Progenitor cell of endocrine pancreas (in vitro differentiated cells): ENCODE measurements around the gene TMEM44. TPM values are rescaled to one million over a fixed set of nuclear protein-coding genes. Genes with fewer than 3 reads are reported as not detected.

Source experiments
- DNase-seq: peaks from one replicate; pipeline ENCODE4 v3.0.0; 2021; ENCODE audit warnings: low spot score; ENCODE audit not compliant: unreplicated experiment
- H3K27ac Mint-ChIP-seq: 2 replicates; pipeline ENCODE4 v1.8.0; 2021; ENCODE audit warnings: mild to moderate bottlenecking, moderate library complexity, mixed read lengths
- H3K27me3 Mint-ChIP-seq: 2 replicates; pipeline ENCODE4 v1.8.0; 2021; ENCODE audit warnings: mixed read lengths
- H3K36me3 Mint-ChIP-seq: 2 replicates; pipeline ENCODE4 v1.8.0; 2022; ENCODE audit warnings: mixed read lengths; ENCODE audit not compliant: insufficient read depth
- H3K4me1 Mint-ChIP-seq: 2 replicates; pipeline ENCODE4 v1.8.0; 2021; ENCODE audit warnings: low read depth, mixed read lengths
- H3K4me3 Mint-ChIP-seq: 2 replicates; pipeline ENCODE4 v1.8.0; 2021; ENCODE audit warnings: low read depth, mild to moderate bottlenecking, moderate library complexity, mixed read lengths
- H3K9me3 Mint-ChIP-seq: 2 replicates; pipeline ENCODE4 v1.8.0; 2021; ENCODE audit warnings: low read depth, mixed read lengths
- total RNA-seq: library from RNA; stranded (reverse); gene quantifications from 2 replicates; pipeline ENCODE4 v1.2.1, GENCODE V29; 2021
- TF ChIP-seq, protein P1 (sequence below): fragments of 200-600 bp; sonication (generic); IDR thresholded peaks from one replicate; pipeline ENCODE4 v1.5.0; 2021; ENCODE audit warnings: antibody characterized with exemption, mild to moderate bottlenecking; ENCODE audit not compliant: unreplicated experiment

Gene TMEM44
- total RNA-seq, 1 donor from 2014 or later: 44.7 TPM

DNA sequence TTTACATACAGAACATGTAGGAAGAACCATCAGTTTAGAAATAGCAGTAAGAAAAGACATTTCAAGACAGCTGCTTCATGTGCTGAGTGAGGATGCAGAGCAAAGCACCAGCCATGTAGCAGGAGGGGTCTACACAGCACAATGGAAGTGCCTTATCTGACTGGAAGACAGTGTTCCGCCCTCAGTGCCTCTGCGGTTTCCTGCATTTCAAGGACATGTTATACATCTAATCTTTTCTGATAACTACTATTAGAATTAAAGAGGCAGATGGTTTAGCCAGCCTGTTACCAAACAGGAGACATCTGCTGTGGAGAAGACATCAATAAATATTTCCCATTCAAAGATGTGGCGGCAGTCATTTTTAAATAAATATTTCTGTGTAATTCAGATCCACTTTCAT lies 28.2 kb upstream of the TMEM44 start:
- no peak overlapping the region for H3K27ac Mint-ChIP-seq
- TF ChIP-seq, protein P1, sequence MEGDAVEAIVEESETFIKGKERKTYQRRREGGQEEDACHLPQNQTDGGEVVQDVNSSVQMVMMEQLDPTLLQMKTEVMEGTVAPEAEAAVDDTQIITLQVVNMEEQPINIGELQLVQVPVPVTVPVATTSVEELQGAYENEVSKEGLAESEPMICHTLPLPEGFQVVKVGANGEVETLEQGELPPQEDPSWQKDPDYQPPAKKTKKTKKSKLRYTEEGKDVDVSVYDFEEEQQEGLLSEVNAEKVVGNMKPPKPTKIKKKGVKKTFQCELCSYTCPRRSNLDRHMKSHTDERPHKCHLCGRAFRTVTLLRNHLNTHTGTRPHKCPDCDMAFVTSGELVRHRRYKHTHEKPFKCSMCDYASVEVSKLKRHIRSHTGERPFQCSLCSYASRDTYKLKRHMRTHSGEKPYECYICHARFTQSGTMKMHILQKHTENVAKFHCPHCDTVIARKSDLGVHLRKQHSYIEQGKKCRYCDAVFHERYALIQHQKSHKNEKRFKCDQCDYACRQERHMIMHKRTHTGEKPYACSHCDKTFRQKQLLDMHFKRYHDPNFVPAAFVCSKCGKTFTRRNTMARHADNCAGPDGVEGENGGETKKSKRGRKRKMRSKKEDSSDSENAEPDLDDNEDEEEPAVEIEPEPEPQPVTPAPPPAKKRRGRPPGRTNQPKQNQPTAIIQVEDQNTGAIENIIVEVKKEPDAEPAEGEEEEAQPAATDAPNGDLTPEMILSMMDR: no peak
- H3K36me3 Mint-ChIP-seq: peaks cover 33% of the 10 kb centered on the region
- H3K9me3 Mint-ChIP-seq: no peaks in the 10 kb centered on the region
- no peak for DNase-seq
- no peaks in the 10 kb centered on the region for H3K4me1 Mint-ChIP-seq
- no peak overlapping the region for H3K4me3 Mint-ChIP-seq
- no peaks in the 10 kb centered on the region for H3K27me3 Mint-ChIP-seq

DNA sequence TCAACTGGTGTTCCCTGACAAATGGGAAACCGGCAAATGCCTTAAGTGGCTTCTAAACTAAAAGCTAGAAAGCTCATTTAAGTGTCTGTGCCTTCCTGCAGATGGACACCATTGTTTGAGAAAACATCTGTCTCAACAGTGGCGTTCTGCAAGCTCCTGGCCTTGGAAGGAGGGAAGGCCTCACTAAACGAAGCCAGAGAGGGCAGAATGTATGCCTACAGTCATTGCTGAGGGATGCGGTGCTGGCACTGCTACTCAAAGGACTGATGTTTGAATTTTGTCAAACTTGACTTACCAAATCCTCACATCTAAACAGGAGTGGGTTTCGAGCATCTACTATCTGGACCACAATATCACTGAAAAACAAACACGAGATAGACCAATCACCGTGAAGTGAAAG lies 26.6 kb upstream of the TMEM44 start:
- peaks cover 28% of the 10 kb centered on the region for H3K36me3 Mint-ChIP-seq

DNA sequence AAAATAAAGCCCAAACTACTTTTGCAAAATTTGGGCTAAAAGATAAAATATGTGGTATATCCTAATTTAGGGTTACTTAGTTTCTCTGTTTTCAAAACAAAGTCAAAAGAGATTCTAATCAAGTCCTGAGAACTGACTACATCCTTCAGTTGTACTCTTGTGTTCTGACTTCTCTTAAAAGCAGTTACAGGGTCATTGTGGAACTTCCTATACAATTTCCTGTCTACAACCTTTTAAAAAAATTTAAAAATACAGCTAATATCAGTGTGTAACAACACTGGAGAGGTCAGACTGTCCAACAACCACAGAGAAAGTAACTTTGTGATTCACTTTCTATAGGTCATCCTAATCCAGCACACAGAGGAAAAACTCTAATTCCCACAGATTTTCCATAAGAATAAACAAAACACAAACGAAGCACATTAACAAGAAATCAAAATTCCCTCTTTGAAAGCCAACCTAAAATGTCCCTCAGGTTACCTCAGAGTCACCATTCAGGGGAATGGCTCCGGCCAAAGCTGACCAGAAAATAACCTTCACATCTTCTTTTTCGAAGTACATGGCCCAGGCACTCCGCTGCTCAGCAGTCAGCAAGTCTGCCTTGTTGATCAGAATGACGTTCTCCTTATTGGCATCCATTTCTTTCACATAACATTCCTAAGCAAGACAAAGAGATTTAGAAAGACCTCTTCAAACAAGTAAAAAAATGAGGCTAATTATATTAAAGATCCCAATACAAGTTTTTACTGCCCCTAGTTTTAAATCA lies 25.4 kb upstream of the TMEM44 start:
- H3K9me3 Mint-ChIP-seq: no peaks in the 10 kb centered on the region
- TF ChIP-seq, protein P1: no peak
- H3K36me3 Mint-ChIP-seq: peaks cover 32% of the 10 kb centered on the region
- no peaks in the 10 kb centered on the region for H3K4me1 Mint-ChIP-seq
- H3K27me3 Mint-ChIP-seq: no peaks in the 10 kb centered on the region
- no peak for DNase-seq
- H3K4me3 Mint-ChIP-seq: no peak overlapping the region
- no peak overlapping the region for H3K27ac Mint-ChIP-seq

More for the DNA sequence above, 26.6 kb upstream of the TMEM44 start:
- no peak for DNase-seq
- Mint-ChIP-seq H3K27ac (no peak overlapping the region), H3K27me3 (no peaks in the 10 kb centered on the region), H3K4me3 (no peak overlapping the region), H3K9me3 (no peaks in the 10 kb centered on the region), H3K4me1 (no peaks in the 10 kb centered on the region)
- TF ChIP-seq, protein P1: no peak

DNA sequence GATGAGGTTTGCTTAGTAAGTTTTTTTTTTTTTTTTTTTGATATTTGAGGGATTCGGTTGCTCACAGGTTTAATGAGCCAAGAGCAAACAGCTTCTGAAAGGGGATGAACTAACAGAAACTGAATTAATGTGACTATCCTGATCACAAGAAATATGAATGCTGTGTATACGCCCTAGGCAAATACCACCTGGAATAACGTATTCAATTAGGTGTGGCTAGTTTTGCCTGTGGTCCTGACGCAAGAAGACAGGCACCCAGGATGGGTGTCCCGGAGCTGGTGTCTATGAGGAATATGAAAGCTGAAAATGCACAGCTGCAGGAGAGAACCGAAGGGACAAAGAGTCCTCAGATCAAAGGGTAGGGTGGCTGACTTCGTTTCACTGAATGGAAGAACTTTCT lies 24.2 kb upstream of the TMEM44 start:
- H3K27ac Mint-ChIP-seq: no peak overlapping the region

DNA sequence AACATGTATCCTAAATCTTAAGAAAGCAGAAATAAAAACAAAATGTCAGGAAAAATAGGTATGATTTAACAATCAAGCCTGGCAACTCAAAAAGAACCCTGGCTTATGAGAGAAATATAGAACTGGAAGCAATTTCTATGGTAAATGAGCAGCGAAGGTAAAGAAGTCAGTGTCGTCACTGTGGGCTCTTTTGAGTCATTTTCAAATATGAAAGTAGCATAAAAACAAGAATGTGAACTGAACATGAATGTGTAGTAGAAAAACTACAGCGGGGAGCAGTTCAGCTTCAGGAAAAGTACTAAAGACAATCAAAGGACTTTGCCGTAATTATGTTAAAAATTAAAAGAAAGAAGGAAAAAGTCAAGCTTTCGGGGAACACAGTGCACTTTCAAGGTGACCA lies 21.2 kb upstream of the TMEM44 start:
- H3K27ac Mint-ChIP-seq: no peak overlapping the region
- H3K36me3 Mint-ChIP-seq: peaks cover 35% of the 10 kb centered on the region

More for the DNA sequence above, 24.2 kb upstream of the TMEM44 start:
- DNase-seq: no peak
- H3K9me3 Mint-ChIP-seq: no peaks in the 10 kb centered on the region
- no peak overlapping the region for H3K4me3 Mint-ChIP-seq
- no peaks in the 10 kb centered on the region for H3K27me3 Mint-ChIP-seq
- TF ChIP-seq, protein P1: no peak
- H3K4me1 Mint-ChIP-seq: no peaks in the 10 kb centered on the region
- peaks cover 31% of the 10 kb centered on the region for H3K36me3 Mint-ChIP-seq

More for the DNA sequence above, 21.2 kb upstream of the TMEM44 start:
- no peak overlapping the region for H3K4me3 Mint-ChIP-seq
- H3K9me3 Mint-ChIP-seq: no peaks in the 10 kb centered on the region
- H3K27me3 Mint-ChIP-seq: no peaks in the 10 kb centered on the region
- TF ChIP-seq, protein P1: no peak
- no peak for DNase-seq
- no peaks in the 10 kb centered on the region for H3K4me1 Mint-ChIP-seq
